ENCODE results near the gene GAS7. TPM values are rescaled to one million over a fixed set of nuclear protein-coding genes. Genes with fewer than 3 reads are reported as not detected.

The GAS7 gene
- total and polyA plus RNA-seq, 9 of the 15 experiments (the other 6 are each of a cell fraction or from before 2014, with no cell fraction given), result 0.11 to 0.33 TPM; not detected in 7

DNA sequence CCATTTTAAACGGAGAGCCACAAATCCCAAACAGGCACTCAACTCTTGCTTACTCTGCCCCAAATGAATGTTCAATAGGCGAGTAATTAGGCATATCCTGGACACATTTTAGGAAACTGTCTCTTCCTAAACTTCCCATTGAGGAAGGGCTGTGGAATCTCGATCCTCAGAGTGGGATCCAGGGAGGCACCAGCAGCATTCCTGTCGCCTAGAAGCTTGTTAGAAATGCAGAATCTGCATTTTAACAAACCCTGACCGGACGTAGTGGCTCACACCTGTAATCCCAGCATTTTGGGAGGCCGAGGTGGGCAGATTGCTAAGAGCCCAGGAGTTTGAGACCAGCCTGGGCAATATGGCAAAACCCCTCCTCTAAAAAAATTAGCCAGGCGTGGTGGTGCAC, 95.6 kb downstream of the GAS7 start (continued):
- TF ChIP-seq YBX1 (IDR thresholded peaks at IDR 0.05) (no peak), ZNF79 (CRISPR knock-in tag; IDR thresholded peaks at IDR 0.05; ENCODE audit: low read depth) (no peak), GTF2F1 (IDR thresholded peaks at IDR 0.05; ENCODE audit: low read depth, low read length) (no peak), RBFOX2 (IDR thresholded peaks at IDR 0.05; ENCODE audit: low read depth, low read length) (no peak), IRF9 (tag; IDR thresholded peaks at IDR 0.05) (no peak)
- TF ChIP-seq, protein P1, sequence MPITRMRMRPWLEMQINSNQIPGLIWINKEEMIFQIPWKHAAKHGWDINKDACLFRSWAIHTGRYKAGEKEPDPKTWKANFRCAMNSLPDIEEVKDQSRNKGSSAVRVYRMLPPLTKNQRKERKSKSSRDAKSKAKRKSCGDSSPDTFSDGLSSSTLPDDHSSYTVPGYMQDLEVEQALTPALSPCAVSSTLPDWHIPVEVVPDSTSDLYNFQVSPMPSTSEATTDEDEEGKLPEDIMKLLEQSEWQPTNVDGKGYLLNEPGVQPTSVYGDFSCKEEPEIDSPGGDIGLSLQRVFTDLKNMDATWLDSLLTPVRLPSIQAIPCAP (CRISPR knock-in tag; IDR thresholded peaks at IDR 0.05; ENCODE audit: borderline replicate concordance), result no peak

- peaks cover 0 to 4% of the 10 kb centered on the region in 2 experiments; a peak in 2 of 5 replicates for H3K27me3 ChIP-seq (ENCODE audit: control insufficient read depth in 2 of 2, insufficient read depth in 2 of 2, low read length in 2 of 2)
- H3K27ac ChIP-seq (ENCODE audit: extremely low read depth, low read depth, low read length), result no peak overlapping the region
- no TSS peak for BruUV-seq (replicated peaks)
- no peak overlapping the region for H3K9ac ChIP-seq (ENCODE audit: insufficient read depth in 1 of 2, low read depth in 2 of 2, low read length in 2 of 2)
- H4K20me1 ChIP-seq (replicated peaks; ENCODE audit: control insufficient read depth, insufficient read depth, low read length), result no peaks in the 10 kb centered on the region
- H3K36me3 ChIP-seq (ENCODE audit: control insufficient read depth, insufficient read depth, low read length), result no peaks in the 10 kb centered on the region
- ChIA-PET CTCF (ENCODE audit: low intra/inter-chr PET ratio) (no interaction called here), POLR2A (no interaction called here)
- WGBS (ENCODE audit: insufficient coverage, low coverage, missing lambda C conversion rate), result 0% methylated on average over 8 of the region's 8 CpGs
- intact Hi-C loops (cut with micrococcal nuclease) (no loop called here), in situ Hi-C loops (cut with MboI) (no loop called here)
- ATAC-seq (no peak), FAIRE-seq (no peak), DNase-seq (ENCODE audit: extremely low read depth in 1 of 4, low spot score in 3 of 4) (no peak)
- H3K9me3 ChIP-seq (replicated peaks; ENCODE audit: control insufficient read depth, insufficient read depth, low read depth, low read length), result no peaks in the 10 kb centered on the region
- no peaks in the 10 kb centered on the region for H3K79me2 ChIP-seq (ENCODE audit: control insufficient read depth, insufficient read depth, low read length)
- H3K4me2 ChIP-seq (ENCODE audit: insufficient read depth, low read length), result no peak overlapping the region
- H2AFZ ChIP-seq (ENCODE audit: low read depth, low read length), result no peak overlapping the region
- H3K9me1 ChIP-seq (ENCODE audit: control insufficient read depth, insufficient read depth, low read length), result no peaks in the 10 kb centered on the region
- no peak overlapping the region for H3K4me3 ChIP-seq
- no peaks in the 10 kb centered on the region for H3K4me1 ChIP-seq (replicated peaks in 1 of 2; ENCODE audit: control insufficient read depth in 2 of 2, insufficient read depth in 2 of 2, low read length in 2 of 2)
- TF ChIP-seq MYC (IDR thresholded peaks at IDR 0.05; ENCODE audit: low read depth, low read length) (no peak), MYC (CRISPR knock-in tag; IDR thresholded peaks at IDR 0.05; ENCODE audit: borderline replicate concordance, low read depth) (no peak), LEF1 (IDR thresholded peaks at IDR 0.05) (no peak), ESRRB (CRISPR knock-in tag; IDR thresholded peaks at IDR 0.05; ENCODE audit: borderline replicate concordance) (no peak), SRSF1 (IDR thresholded peaks at IDR 0.05; ENCODE audit: low read depth, low read length) (no peak), ZBTB26 (CRISPR knock-in tag; IDR thresholded peaks at IDR 0.05) (no peak), USF1 (CRISPR knock-in tag; IDR thresholded peaks at IDR 0.05) (no peak), ILF3 (IDR thresholded peaks at IDR 0.05; ENCODE audit: borderline replicate concordance) (no peak)
- TF ChIP-seq, protein P2, sequence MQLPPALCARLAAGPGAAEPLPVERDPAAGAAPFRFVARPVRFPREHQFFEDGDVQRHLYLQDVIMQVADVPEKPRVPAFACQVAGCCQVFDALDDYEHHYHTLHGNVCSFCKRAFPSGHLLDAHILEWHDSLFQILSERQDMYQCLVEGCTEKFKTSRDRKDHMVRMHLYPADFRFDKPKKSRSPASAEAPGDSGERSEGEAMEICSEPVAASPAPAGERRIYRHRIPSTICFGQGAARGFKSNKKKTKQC (CRISPR knock-in tag; IDR thresholded peaks at IDR 0.05), result no peak
- TF ChIP-seq, protein P3, sequence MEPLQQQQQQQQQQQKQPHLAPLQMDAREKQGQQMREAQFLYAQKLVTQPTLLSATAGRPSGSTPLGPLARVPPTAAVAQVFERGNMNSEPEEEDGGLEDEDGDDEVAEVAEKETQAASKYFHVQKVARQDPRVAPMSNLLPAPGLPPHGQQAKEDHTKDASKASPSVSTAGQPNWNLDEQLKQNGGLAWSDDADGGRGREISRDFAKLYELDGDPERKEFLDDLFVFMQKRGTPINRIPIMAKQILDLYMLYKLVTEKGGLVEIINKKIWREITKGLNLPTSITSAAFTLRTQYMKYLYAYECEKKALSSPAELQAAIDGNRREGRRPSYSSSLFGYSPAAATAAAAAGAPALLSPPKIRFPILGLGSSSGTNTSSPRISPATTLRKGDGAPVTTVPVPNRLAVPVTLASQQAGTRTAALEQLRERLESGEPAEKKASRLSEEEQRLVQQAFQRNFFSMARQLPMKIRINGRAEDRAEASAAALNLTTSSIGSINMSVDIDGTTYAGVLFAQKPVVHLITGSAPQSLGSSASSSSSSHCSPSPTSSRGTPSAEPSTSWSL (CRISPR knock-in tag; IDR thresholded peaks at IDR 0.05; ENCODE audit: borderline replicate concordance), result no peak
Measured at GRCh38 chr17:10099051-10099571, 99.3 kb downstream of the GAS7 start.
